ENCODE measurements around the gene BHLHE23. TPM values are rescaled to one million over a fixed set of nuclear protein-coding genes. Genes with fewer than 3 reads are reported as not detected.

Gene BHLHE23
- total RNA-seq, 1 experiment from 2014 or later, result not detected

GRCh38 chr20:63050406-63050805, 43.6 kb upstream of the BHLHE23 start:
- intact Hi-C loops (cut with micrococcal nuclease), result no loop called here
- POLR2A ChIA-PET, result no interaction called here
- H3K36me3 Mint-ChIP-seq (ENCODE audit: insufficient read depth, unreplicated experiment), result no peaks in the 10 kb centered on the region

GRCh38 chr20:63049561-63050221, 42.9 kb upstream of the BHLHE23 start:
- DNase-seq (ENCODE audit: unreplicated experiment), result no peak
- H3K4me1 Mint-ChIP-seq (ENCODE audit: insufficient read depth, unreplicated experiment), result no peaks in the 10 kb centered on the region
- no peak overlapping the region for H3K27ac Mint-ChIP-seq (ENCODE audit: low read depth, unreplicated experiment)
- CTCF ChIA-PET, result no interaction called here
- no peak for TF ChIP-seq CTCF (IDR thresholded peaks at IDR 0.05; ENCODE audit: unreplicated experiment)
- POLR2A ChIA-PET, result no interaction called here
- peaks cover 6% of the 10 kb centered on the region for H3K9me3 Mint-ChIP-seq (ENCODE audit: unreplicated experiment)
- no peak overlapping the region for H3K4me3 Mint-ChIP-seq (ENCODE audit: unreplicated experiment)
- H3K36me3 Mint-ChIP-seq (ENCODE audit: insufficient read depth, unreplicated experiment), result no peaks in the 10 kb centered on the region
- intact Hi-C loops (cut with micrococcal nuclease), result no loop called here
- peaks cover 65% of the 10 kb centered on the region for H3K27me3 Mint-ChIP-seq (ENCODE audit: insufficient read depth, unreplicated experiment)
- no TSS peak for BruUV-seq (replicated peaks)

More at GRCh38 chr20:63050406-63050805, 43.6 kb upstream of the BHLHE23 start:
- H3K4me3 Mint-ChIP-seq (ENCODE audit: unreplicated experiment), result no peak overlapping the region
- H3K4me1 Mint-ChIP-seq (ENCODE audit: insufficient read depth, unreplicated experiment), result no peaks in the 10 kb centered on the region
- DNase-seq (ENCODE audit: unreplicated experiment), result no peak
- peaks cover 6% of the 10 kb centered on the region for H3K9me3 Mint-ChIP-seq (ENCODE audit: unreplicated experiment)
- H3K27ac Mint-ChIP-seq (ENCODE audit: low read depth, unreplicated experiment), result no peak overlapping the region
- peaks cover 59% of the 10 kb centered on the region for H3K27me3 Mint-ChIP-seq (ENCODE audit: insufficient read depth, unreplicated experiment)
- CTCF ChIA-PET, result no interaction called here
- BruUV-seq (replicated peaks), result no TSS peak
- TF ChIP-seq CTCF (IDR thresholded peaks at IDR 0.05; ENCODE audit: unreplicated experiment), result no peak

GRCh38 chr20:63049191-63049518, 42.4 kb upstream of the BHLHE23 start:
- peaks cover 64% of the 10 kb centered on the region for H3K27me3 Mint-ChIP-seq (ENCODE audit: insufficient read depth, unreplicated experiment)
- no peaks in the 10 kb centered on the region for H3K4me1 Mint-ChIP-seq (ENCODE audit: insufficient read depth, unreplicated experiment)

GRCh38 chr20:63048516-63049190, 41.9 kb upstream of the BHLHE23 start:
- no peak overlapping the region for H3K27ac Mint-ChIP-seq (ENCODE audit: low read depth, unreplicated experiment)
- H3K27me3 Mint-ChIP-seq (ENCODE audit: insufficient read depth, unreplicated experiment), result peaks cover 64% of the 10 kb centered on the region
- H3K4me1 Mint-ChIP-seq (ENCODE audit: insufficient read depth, unreplicated experiment), result no peaks in the 10 kb centered on the region
- ChIA-PET CTCF (interaction anchor here (0.5 to 1.1 kb wide), 3 partner anchors 12 to 435 kb away, joined by 3 to 6 read pairs (median 3); no protein-coding TSS in a partner anchor), POLR2A (no interaction called here)
- no peak for DNase-seq (ENCODE audit: unreplicated experiment)
- H3K4me3 Mint-ChIP-seq (ENCODE audit: unreplicated experiment), result no peak overlapping the region
- peaks cover 6% of the 10 kb centered on the region for H3K9me3 Mint-ChIP-seq (ENCODE audit: unreplicated experiment)
- no peaks in the 10 kb centered on the region for H3K36me3 Mint-ChIP-seq (ENCODE audit: insufficient read depth, unreplicated experiment)
- no peak for TF ChIP-seq CTCF (IDR thresholded peaks at IDR 0.05; ENCODE audit: unreplicated experiment)
- intact Hi-C loops (cut with micrococcal nuclease), result no loop called here
- BruUV-seq (replicated peaks), result no TSS peak

More at GRCh38 chr20:63049191-63049518, 42.4 kb upstream of the BHLHE23 start:
- ChIA-PET POLR2A (no interaction called here), CTCF (no interaction called here)
- peaks cover 6% of the 10 kb centered on the region for H3K9me3 Mint-ChIP-seq (ENCODE audit: unreplicated experiment)
- no peaks in the 10 kb centered on the region for H3K36me3 Mint-ChIP-seq (ENCODE audit: insufficient read depth, unreplicated experiment)
- TF ChIP-seq CTCF (IDR thresholded peaks at IDR 0.05; ENCODE audit: unreplicated experiment), result no peak
- no peak overlapping the region for H3K4me3 Mint-ChIP-seq (ENCODE audit: unreplicated experiment)
- intact Hi-C loops (cut with micrococcal nuclease), result no loop called here
- no TSS peak for BruUV-seq (replicated peaks)
- no peak overlapping the region for H3K27ac Mint-ChIP-seq (ENCODE audit: low read depth, unreplicated experiment)
- DNase-seq (ENCODE audit: unreplicated experiment), result no peak
